PFSK-1 (cell line): ENCODE measurements around the gene ATP11A.

ENCODE experiments used
- POLR2AphosphoS5 ChIP-seq: IDR thresholded peaks from 2 replicates; pipeline ENCODE4 v1.6.1; 2012; ENCODE audit warnings: low read depth, mild to moderate bottlenecking, control low read depth, low read length, moderate library complexity
- TAF1 ChIP-seq: IDR thresholded peaks from 2 replicates; pipeline ENCODE4 v1.6.1; 2012; ENCODE audit warnings: low read length, control low read depth, borderline replicate concordance; ENCODE audit not compliant: insufficient read depth

DNA sequence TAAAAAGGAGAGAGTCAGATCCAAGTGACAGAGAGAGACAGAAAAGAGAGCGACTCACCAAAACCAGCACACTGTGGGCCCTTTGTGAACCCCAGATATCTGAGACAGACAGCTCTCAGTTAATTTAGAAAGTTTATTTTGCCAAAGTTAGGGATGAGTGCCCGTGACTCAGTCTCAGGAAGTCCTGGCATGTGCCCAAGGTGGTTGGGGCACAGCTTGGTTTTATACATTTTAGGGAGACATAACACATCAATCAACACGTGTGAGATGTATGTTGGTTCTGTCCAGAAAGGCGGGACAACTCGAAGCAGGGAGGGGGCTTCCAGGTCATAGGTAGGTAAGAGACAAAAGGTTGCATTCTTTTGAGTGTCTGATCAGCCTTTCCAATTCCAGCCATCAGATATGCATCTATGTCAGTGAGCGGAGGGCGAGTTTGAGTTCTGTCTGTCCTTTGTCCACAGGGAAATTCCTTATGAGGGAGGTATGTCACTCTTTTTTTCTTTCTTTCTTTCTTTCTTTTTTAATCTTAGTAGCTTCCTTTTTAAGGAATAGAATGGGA is 37.2 kb upstream of the ATP11A start:
- TF ChIP-seq POLR2AphosphoS5 (no peak), TAF1 (no peak)
